ENCODE data around the gene ZFHX2.

ZFHX2 gene

GRCh38 chr14:23550131-23550811 lies 1.3 kb downstream of the ZFHX2 start:
- TF ChIP-seq, protein P1, sequence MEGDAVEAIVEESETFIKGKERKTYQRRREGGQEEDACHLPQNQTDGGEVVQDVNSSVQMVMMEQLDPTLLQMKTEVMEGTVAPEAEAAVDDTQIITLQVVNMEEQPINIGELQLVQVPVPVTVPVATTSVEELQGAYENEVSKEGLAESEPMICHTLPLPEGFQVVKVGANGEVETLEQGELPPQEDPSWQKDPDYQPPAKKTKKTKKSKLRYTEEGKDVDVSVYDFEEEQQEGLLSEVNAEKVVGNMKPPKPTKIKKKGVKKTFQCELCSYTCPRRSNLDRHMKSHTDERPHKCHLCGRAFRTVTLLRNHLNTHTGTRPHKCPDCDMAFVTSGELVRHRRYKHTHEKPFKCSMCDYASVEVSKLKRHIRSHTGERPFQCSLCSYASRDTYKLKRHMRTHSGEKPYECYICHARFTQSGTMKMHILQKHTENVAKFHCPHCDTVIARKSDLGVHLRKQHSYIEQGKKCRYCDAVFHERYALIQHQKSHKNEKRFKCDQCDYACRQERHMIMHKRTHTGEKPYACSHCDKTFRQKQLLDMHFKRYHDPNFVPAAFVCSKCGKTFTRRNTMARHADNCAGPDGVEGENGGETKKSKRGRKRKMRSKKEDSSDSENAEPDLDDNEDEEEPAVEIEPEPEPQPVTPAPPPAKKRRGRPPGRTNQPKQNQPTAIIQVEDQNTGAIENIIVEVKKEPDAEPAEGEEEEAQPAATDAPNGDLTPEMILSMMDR (conservative IDR thresholded peaks at IDR 0.05; ENCODE audit: low read depth) = no peak
- DNase-seq (ENCODE audit: low spot score) = no peak
- ChIA-PET POLR2A (ENCODE audit: low non-redundant PET) (no interaction called here), CTCF (interaction anchor here (2.0 kb wide), 1 partner anchor 9 kb away, joined by 7 read pairs; no protein-coding TSS in a partner anchor)
- no peak overlapping the region for H3K27ac ChIP-seq

GRCh38 chr14:23548351-23549318 lies 2.9 kb downstream of the ZFHX2 start:
- POLR2A ChIA-PET (ENCODE audit: low non-redundant PET) = no interaction called here
- CTCF ChIA-PET = interaction anchor here (1.2 to 2.0 kb wide), 2 partner anchors 10 to 11 kb away, joined by 4 to 7 read pairs (median 5); no protein-coding TSS in a partner anchor
- TF ChIP-seq, protein P1 (conservative IDR thresholded peaks at IDR 0.05; ENCODE audit: low read depth) = no peak
- no peak for DNase-seq (ENCODE audit: low spot score)
- no peak overlapping the region for H3K27ac ChIP-seq

DNA sequence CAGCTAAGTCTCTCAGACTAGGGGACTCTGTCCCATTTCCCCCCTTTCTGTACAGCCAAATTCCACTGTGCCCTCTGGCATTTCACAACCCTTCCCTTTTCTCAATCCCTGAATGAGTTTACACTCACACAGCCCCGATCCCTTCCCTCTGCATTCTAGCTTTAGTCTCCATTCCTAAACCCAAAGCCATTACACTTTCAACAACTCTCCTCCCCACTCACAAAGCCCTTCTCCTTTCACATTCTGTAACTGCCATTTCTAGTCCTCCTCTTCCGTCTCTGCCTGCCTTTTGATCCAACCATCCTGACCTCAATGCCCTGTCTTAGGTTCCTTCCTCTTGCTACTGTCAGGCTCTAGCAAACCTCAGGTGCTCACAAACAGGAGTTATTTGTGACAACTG lies 3.6 kb downstream of the ZFHX2 start:
- TF ChIP-seq, protein P1 (conservative IDR thresholded peaks at IDR 0.05; ENCODE audit: low read depth) = no peak
- ChIA-PET CTCF (interaction anchor here (1.2 kb wide), 1 partner anchor 12 kb away, joined by 4 read pairs; no protein-coding TSS in a partner anchor), POLR2A (ENCODE audit: low non-redundant PET) (no interaction called here)
- no peak for DNase-seq (ENCODE audit: low spot score)
- H3K27ac ChIP-seq = no peak overlapping the region

- TF ChIP-seq, protein P1 (conservative IDR thresholded peaks at IDR 0.05; ENCODE audit: low read depth) = no peak
- H3K27ac ChIP-seq = no peak overlapping the region
- ChIA-PET POLR2A (ENCODE audit: low non-redundant PET) (no interaction called here), CTCF (no interaction called here)
- DNase-seq (ENCODE audit: low spot score) = no peak
Observed at GRCh38 chr14:23546450-23547035, 5.0 kb downstream of the ZFHX2 start.

GRCh38 chr14:23545740-23546365 lies 5.7 kb downstream of the ZFHX2 start:
- DNase-seq (ENCODE audit: low spot score) = no peak
- no peak overlapping the region for H3K27ac ChIP-seq
- CTCF ChIA-PET = no interaction called here
- POLR2A ChIA-PET (ENCODE audit: low non-redundant PET) = no interaction called here
- TF ChIP-seq, protein P1 (conservative IDR thresholded peaks at IDR 0.05; ENCODE audit: low read depth) = no peak
